Activated T-cell treated with anti-CD3 and anti-CD28 coated beads for 1 hour (primary cell): Measurements from ENCODE around the gene TXLNG.

Source experiments
- DNase-seq: peaks from one replicate; pipeline ENCODE4 v3.0.0-alpha.2; 2020; ENCODE audit warnings: low read depth

The TXLNG gene

GRCh38 chrX:16785247-16786138, 773 bp upstream of the TXLNG start:
- DNase-seq: no peak

GRCh38 chrX:16786791-16787735, 797 bp downstream of the TXLNG start:
- peak; percentile 11 for DNase-seq

GRCh38 chrX:16788477-16788876, 2.2 kb downstream of the TXLNG start:
- DNase-seq: no peak

- DNase-seq: no peak
Observed at GRCh38 chrX:16796298-16796697, 10.0 kb downstream of the TXLNG start.

GRCh38 chrX:16797358-16797757, 11.1 kb downstream of the TXLNG start:
- no peak for DNase-seq

- DNase-seq: no peak
Observed at GRCh38 chrX:16797841-16798240, 11.6 kb downstream of the TXLNG start.

GRCh38 chrX:16804923-16805464, 18.7 kb downstream of the TXLNG start:
- no peak for DNase-seq

- DNase-seq: no peak
Observed at GRCh38 chrX:16807548-16807947, 21.3 kb downstream of the TXLNG start.

- DNase-seq: no peak
Observed at GRCh38 chrX:16807976-16808542, 21.8 kb downstream of the TXLNG start.

- DNase-seq: no peak
Observed at GRCh38 chrX:16814597-16814996, 28.3 kb downstream of the TXLNG start.

GRCh38 chrX:16819634-16820033, 33.4 kb downstream of the TXLNG start:
- DNase-seq: no peak

- no peak for DNase-seq
Observed at GRCh38 chrX:16822723-16823122, 36.5 kb downstream of the TXLNG start.

- DNase-seq: no peak
Observed at GRCh38 chrX:16825264-16826035, 39.2 kb downstream of the TXLNG start.

GRCh38 chrX:16826207-16826606, 39.9 kb downstream of the TXLNG start:
- DNase-seq: no peak

GRCh38 chrX:16827225-16827624, 41.0 kb downstream of the TXLNG start:
- no peak for DNase-seq

GRCh38 chrX:16828124-16828908, 42.0 kb downstream of the TXLNG start:
- DNase-seq: no peak

- DNase-seq: no peak
Observed at GRCh38 chrX:16832301-16832700, 46.0 kb downstream of the TXLNG start.

GRCh38 chrX:16834806-16835205, 48.5 kb downstream of the TXLNG start:
- DNase-seq: no peak

GRCh38 chrX:16836371-16836770, 50.1 kb downstream of the TXLNG start:
- DNase-seq: no peak

GRCh38 chrX:16838202-16839066, 52.2 kb downstream of the TXLNG start:
- DNase-seq: no peak
